RWPE1 (cell line): ENCODE measurements around the gene DHX40.

Experiments
- CTCF ChIA-PET: fragments of 350-600 bp; sonication (Branson Sonifier 250); formaldehyde crosslinking; extraction: SDS; loops from one replicate; lab custom pipeline; 2021; lab: Yijun Ruan, JAX
- POLR2A ChIA-PET: fragments of 400-600 bp; formaldehyde crosslinking; extraction: SDS; loops from one replicate; lab custom pipeline; 2020; ENCODE audit warnings: antibody characterized with exemption; ENCODE audit not compliant: low non-redundant PET; lab: Yijun Ruan, JAX
- DNase-seq: peaks from one replicate; pipeline ENCODE4 v3.0.0; 2012; ENCODE audit warnings: low spot score
- H3K27ac ChIP-seq: fragments of 450-650 bp; 2 replicates; pipeline ENCODE4 v1.5.1; 2017
- CTCF ChIP-seq: fragments of 450-650 bp; conservative IDR thresholded peaks from 2 replicates; pipeline ENCODE4 v1.5.1; 2017; ENCODE audit warnings: low read depth, mild to moderate bottlenecking

DHX40 gene

GRCh38 chr17:59632398-59632797 lies 67.0 kb downstream of the DHX40 start:
- ChIA-PET POLR2A (no interaction called here), CTCF (interaction anchor here (0.6 kb wide), 1 partner anchor 9 kb away, joined by 3 read pairs; no protein-coding TSS in a partner anchor)
- no peak for TF ChIP-seq CTCF
- no peak for DNase-seq
- no peak overlapping the region; the same call in 1 of the 2 replicates for H3K27ac ChIP-seq

- ChIA-PET POLR2A (no interaction called here), CTCF (no interaction called here)
- no peak overlapping the region for H3K27ac ChIP-seq
- TF ChIP-seq CTCF = no peak
- no peak for DNase-seq
These were observed 68.4 kb downstream of the DHX40 start for GRCh38 chr17:59633658-59634359.

- CTCF ChIA-PET = no interaction called here
- TF ChIP-seq CTCF = no peak
- no peak overlapping the region for H3K27ac ChIP-seq
- POLR2A ChIA-PET = no interaction called here
- DNase-seq = no peak
These were observed 69.5 kb downstream of the DHX40 start for GRCh38 chr17:59634632-59635541.

GRCh38 chr17:59637611-59638310 lies 72.4 kb downstream of the DHX40 start:
- ChIA-PET CTCF (interaction anchor here (0.6 kb wide), 1 partner anchor 48 kb away, joined by 3 read pairs; no protein-coding TSS in a partner anchor), POLR2A (no interaction called here)
- no peak for TF ChIP-seq CTCF
- no peak overlapping the region for H3K27ac ChIP-seq
- DNase-seq = no peak

- CTCF ChIA-PET = interaction anchor here (0.6 kb wide), 1 partner anchor 47 kb away, joined by 3 read pairs; no protein-coding TSS in a partner anchor
- POLR2A ChIA-PET = no interaction called here
- DNase-seq = no peak
- no peak for TF ChIP-seq CTCF
- no peak overlapping the region for H3K27ac ChIP-seq
These were observed 73.1 kb downstream of the DHX40 start for GRCh38 chr17:59638553-59638952.

- CTCF ChIA-PET = no interaction called here
- DNase-seq = no peak
- TF ChIP-seq CTCF = no peak
- POLR2A ChIA-PET = no interaction called here
- H3K27ac ChIP-seq = no peak overlapping the region
These were observed 76.5 kb downstream of the DHX40 start for GRCh38 chr17:59641799-59642484.
